ENCODE measurements around the gene TRAF7.
"Not testable (repeated sequence)": the region's sequence is repeated elsewhere in the genome, so short reads cannot be mapped to it uniquely, and the experiment has no call there.

TRAF7 gene

GRCh38 chr16:2126161-2126743 is 29.3 kb upstream of the TRAF7 start:
- ATAC-seq (replicated peaks); H3K27ac Mint-ChIP-seq: not testable (repeated sequence)
- H3K4me1 Mint-ChIP-seq (ENCODE audit: low read depth in 2 of 2), result peaks cover 4 to 14% of the 10 kb centered on the region in 2 donors

GRCh38 chr16:2126928-2127556 is 28.5 kb upstream of the TRAF7 start:
- not testable (repeated sequence) for H3K9me3 Mint-ChIP-seq; H3K36me3 Mint-ChIP-seq (ENCODE audit: insufficient read depth); DNase-seq; H3K27me3 Mint-ChIP-seq
- Mint-ChIP-seq H3K4me3 (peak overlapping the region; percentile 40 to 65), H3K27ac (peak overlapping the region; percentile 17 to 81), H3K4me1 (ENCODE audit: low read depth in 2 of 2) (peaks cover 4 to 13% of the 10 kb centered on the region in 2 donors)
- ATAC-seq (replicated peaks), result peak; percentile 1

More at GRCh38 chr16:2126161-2126743, 29.3 kb upstream of the TRAF7 start:
- not testable (repeated sequence) for H3K27me3 Mint-ChIP-seq, DNase-seq, H3K9me3 Mint-ChIP-seq, H3K4me3 Mint-ChIP-seq
- H3K36me3 Mint-ChIP-seq (ENCODE audit: insufficient read depth), result peaks cover 11% of the 10 kb centered on the region

GRCh38 chr16:2127630-2128280 is 27.8 kb upstream of the TRAF7 start:
- H3K36me3 Mint-ChIP-seq (ENCODE audit: insufficient read depth); H3K9me3 Mint-ChIP-seq; DNase-seq; H3K27me3 Mint-ChIP-seq; ATAC-seq (replicated peaks): not testable (repeated sequence)
- Mint-ChIP-seq H3K4me1 (ENCODE audit: low read depth in 2 of 2) (peaks cover 4 to 11% of the 10 kb centered on the region in 2 donors), H3K27ac (peak overlapping the region in 1 of 2 donors; percentile 39), H3K4me3 (peak overlapping the region; percentile 40 to 65)

- DNase-seq; H3K27ac Mint-ChIP-seq; H3K9me3 Mint-ChIP-seq; ATAC-seq (replicated peaks); H3K27me3 Mint-ChIP-seq; H3K36me3 Mint-ChIP-seq (ENCODE audit: insufficient read depth): not testable (repeated sequence)
- Mint-ChIP-seq H3K4me1 (ENCODE audit: low read depth in 2 of 2) (peaks cover 4 to 11% of the 10 kb centered on the region in 2 donors), H3K4me3 (peak overlapping the region in 1 of 2 donors; percentile 72)
Observed at GRCh38 chr16:2129251-2129650, 26.3 kb upstream of the TRAF7 start.

GRCh38 chr16:2129890-2130447 is 25.6 kb upstream of the TRAF7 start:
- DNase-seq; ATAC-seq (replicated peaks); H3K27ac Mint-ChIP-seq; H3K4me3 Mint-ChIP-seq; H3K27me3 Mint-ChIP-seq; H3K9me3 Mint-ChIP-seq; H3K36me3 Mint-ChIP-seq (ENCODE audit: insufficient read depth): not testable (repeated sequence)
- peaks cover 4 to 13% of the 10 kb centered on the region in 2 donors for H3K4me1 Mint-ChIP-seq (ENCODE audit: low read depth in 2 of 2)

GRCh38 chr16:2133797-2134196 is 21.8 kb upstream of the TRAF7 start:
- not testable (repeated sequence) for H3K36me3 Mint-ChIP-seq (ENCODE audit: insufficient read depth); H3K9me3 Mint-ChIP-seq; DNase-seq; H3K27ac Mint-ChIP-seq; H3K27me3 Mint-ChIP-seq; ATAC-seq (replicated peaks); H3K4me1 Mint-ChIP-seq (ENCODE audit: low read depth in 2 of 2); H3K4me3 Mint-ChIP-seq

GRCh38 chr16:2135071-2135470 is 20.5 kb upstream of the TRAF7 start:
- not testable (repeated sequence) for ATAC-seq (replicated peaks); H3K27me3 Mint-ChIP-seq; H3K27ac Mint-ChIP-seq; DNase-seq; H3K4me1 Mint-ChIP-seq (ENCODE audit: low read depth in 2 of 2); H3K36me3 Mint-ChIP-seq (ENCODE audit: insufficient read depth); H3K9me3 Mint-ChIP-seq
- H3K4me3 Mint-ChIP-seq, result peak overlapping the region; percentile 64 to 73

GRCh38 chr16:2135770-2136490 is 19.7 kb upstream of the TRAF7 start, which contains the start of gene PKD1:
Gene PKD1, minus strand, starts transcription at chr16:2135898. Its CDS starts 209 bp downstream, at chr16:2135689.
- peaks cover 11% of the 10 kb centered on the region in 2 donors for H3K4me1 Mint-ChIP-seq (ENCODE audit: low read depth in 2 of 2)
- ATAC-seq (replicated peaks), result peak; percentile 80
- H3K9me3 Mint-ChIP-seq; H3K36me3 Mint-ChIP-seq (ENCODE audit: insufficient read depth); H3K27me3 Mint-ChIP-seq: not testable (repeated sequence)
- H3K27ac Mint-ChIP-seq, result peak within 1 kb of the TSS; percentile 87 to 90
- peak; percentile 99 to 100 (median 99) for DNase-seq
- peak within 1 kb of the TSS; percentile 89 to 93 for H3K4me3 Mint-ChIP-seq

- H3K4me3 Mint-ChIP-seq, result no peak overlapping the region
- peaks cover 7% of the 10 kb centered on the region for H3K36me3 Mint-ChIP-seq (ENCODE audit: insufficient read depth)
- H3K4me1 Mint-ChIP-seq (ENCODE audit: low read depth in 2 of 2), result peaks cover 2 to 6% of the 10 kb centered on the region in 2 donors
- DNase-seq (no peak), ATAC-seq (replicated peaks) (no peak)
- no peak overlapping the region for H3K27ac Mint-ChIP-seq
- H3K27me3 Mint-ChIP-seq, result no peaks in the 10 kb centered on the region
- no peaks in the 10 kb centered on the region for H3K9me3 Mint-ChIP-seq
Observed at GRCh38 chr16:2142942-2143877, 12.4 kb upstream of the TRAF7 start.

GRCh38 chr16:2143878-2144485 is 11.6 kb upstream of the TRAF7 start:
- no peak for DNase-seq

GRCh38 chr16:2145843-2146242 is 9.7 kb upstream of the TRAF7 start:
- no peaks in the 10 kb centered on the region for H3K27me3 Mint-ChIP-seq
- no peak for DNase-seq
- H3K4me3 Mint-ChIP-seq, result no peak overlapping the region
- peaks cover 7% of the 10 kb centered on the region for H3K36me3 Mint-ChIP-seq (ENCODE audit: insufficient read depth)
- no peak overlapping the region for H3K27ac Mint-ChIP-seq
- no peaks in the 10 kb centered on the region for H3K9me3 Mint-ChIP-seq
- ATAC-seq (replicated peaks), result no peak
- H3K4me1 Mint-ChIP-seq (ENCODE audit: low read depth in 2 of 2), result peaks cover 4 to 6% of the 10 kb centered on the region in 2 donors

More at GRCh38 chr16:2143878-2144485, 11.6 kb upstream of the TRAF7 start:
- H3K9me3 Mint-ChIP-seq, result no peaks in the 10 kb centered on the region
- H3K27ac Mint-ChIP-seq, result no peak overlapping the region
- H3K27me3 Mint-ChIP-seq, result no peaks in the 10 kb centered on the region
- peaks cover 2 to 6% of the 10 kb centered on the region in 2 donors for H3K4me1 Mint-ChIP-seq (ENCODE audit: low read depth in 2 of 2)
- peaks cover 7% of the 10 kb centered on the region for H3K36me3 Mint-ChIP-seq (ENCODE audit: insufficient read depth)
- no peak for ATAC-seq (replicated peaks)
- H3K4me3 Mint-ChIP-seq, result no peak overlapping the region

GRCh38 chr16:2147378-2147777 is 8.2 kb upstream of the TRAF7 start:
- peaks cover 7 to 13% of the 10 kb centered on the region in 2 donors for H3K4me1 Mint-ChIP-seq (ENCODE audit: low read depth in 2 of 2)
- no peaks in the 10 kb centered on the region for H3K9me3 Mint-ChIP-seq
- DNase-seq, result no peak
- H3K4me3 Mint-ChIP-seq, result peak overlapping the region; percentile 29 to 52
- peaks cover 3% of the 10 kb centered on the region for H3K36me3 Mint-ChIP-seq (ENCODE audit: insufficient read depth)
- no peak for ATAC-seq (replicated peaks)
- no peaks in the 10 kb centered on the region for H3K27me3 Mint-ChIP-seq
- no peak overlapping the region for H3K27ac Mint-ChIP-seq
